Measurements from ENCODE around the gene SERPINA10.

- TF ChIP-seq CTCF (IDR thresholded peaks at IDR 0.05) = no peak
- no peak for TF ChIP-seq POLR2A (IDR thresholded peaks at IDR 0.05)
Observed at GRCh38 chr14:94267352-94267751, 25.7 kb downstream of the SERPINA10 start.

All from heart left ventricle (tissue), 13 donors.